SK-N-SH (cell line): ENCODE measurements around the gene RBM34. TPM values are rescaled to one million over a fixed set of nuclear protein-coding genes. Genes with fewer than 3 reads are reported as not detected.
"Not testable (repeated sequence)": the region's sequence is repeated elsewhere in the genome, so short reads cannot be mapped to it uniquely, and the experiment has no call there.

ENCODE experiments used
- CTCF ChIA-PET: fragments of 300-600, 350-600 bp; formaldehyde crosslinking; extraction: SDS; loops from one replicate; lab custom pipeline; 2021; lab: Yijun Ruan, JAX
- POLR2A ChIA-PET: fragments of 350-600 bp; sonication (Branson Sonifier 250); formaldehyde crosslinking; extraction: SDS; loops from one replicate; lab custom pipeline; 2020; ENCODE audit warnings: antibody characterized with exemption, inconsistent platforms; lab: Yijun Ruan, JAX
- DNase-seq: peaks from one replicate; pipeline ENCODE4 v3.0.0; 2012
- H2AFZ ChIP-seq: fragments of 200-600 bp; sonication (generic); 2 replicates; pipeline ENCODE4 v1.8.1; 2016; ENCODE audit warnings: antibody characterized with exemption, mild to moderate bottlenecking, low read depth
- H3F3A ChIP-seq: fragments of 200-600 bp; sonication (generic); replicated peaks from 2 replicates; pipeline ENCODE3; 2016; ENCODE audit warnings: antibody characterized with exemption, mild to moderate bottlenecking; ENCODE audit not compliant: insufficient read depth
- H3K27ac ChIP-seq, 2 experiments: fragments of 200-500 bp in 1 of 2; fragments of 200-600 bp in 1 of 2; sonication (Bioruptor generic) in 1 of 2; sonication (generic), shearing (Covaris generic) in 1 of 2; 2 replicates each; pipeline versions ENCODE4 v1.5.1 to v1.6.1; 2014 to 2016; ENCODE audit warnings: low read depth in 2 of 2, inconsistent platforms in 1 of 2, low read length in 1 of 2, mild to moderate bottlenecking in 1 of 2, mixed read lengths in 1 of 2
- H3K27me3 ChIP-seq: fragments of 200-600 bp; sonication (generic), shearing (Covaris generic); 2 replicates; pipeline ENCODE4 v1.6.1; 2016; ENCODE audit warnings: mixed run types; ENCODE audit not compliant: insufficient read depth
- H3K36me3 ChIP-seq, 2 experiments: fragments of 200-500 bp in 1 of 2; fragments of 200-600 bp in 1 of 2; sonication (Bioruptor generic) in 1 of 2; sonication (generic) in 1 of 2; replicated peaks in 1 of 2; 2 replicates each; pipeline versions ENCODE3 to v1.5.1; 2014 to 2016; ENCODE audit warnings: low read length in 1 of 2, mild to moderate bottlenecking in 1 of 2; ENCODE audit not compliant: insufficient read depth in 2 of 2, control insufficient read depth in 1 of 2
- H3K4me1 ChIP-seq, 2 experiments: fragments of 200-500 bp in 1 of 2; fragments of 200-600 bp in 1 of 2; sonication (Bioruptor generic) in 1 of 2; sonication (generic), shearing (Covaris generic) in 1 of 2; 2 replicates each; pipeline versions ENCODE4 v1.5.1 to v1.6.1; 2014 to 2016; ENCODE audit warnings: low read depth in 1 of 2, low read length in 1 of 2, mixed run types in 1 of 2; ENCODE audit not compliant: insufficient read depth in 2 of 2, control insufficient read depth in 1 of 2
- H3K4me2 ChIP-seq: fragments of 200-600 bp; sonication (generic), shearing (Covaris generic); 2 replicates; pipeline ENCODE4 v1.6.1; 2017; ENCODE audit warnings: mixed run types
- H3K4me3 ChIP-seq, 2 experiments: fragments of 200-500 bp in 1 of 2; fragments of 200-600 bp in 1 of 2; sonication (Bioruptor generic) in 1 of 2; sonication (generic), shearing (Covaris generic) in 1 of 2; 2 replicates each; pipeline versions ENCODE4 v1.5.1 to v1.8.1; 2014 to 2016; ENCODE audit warnings: low read depth in 2 of 2, inconsistent platforms in 1 of 2, low read length in 1 of 2, mild to moderate bottlenecking in 1 of 2, mixed read lengths in 1 of 2, moderate library complexity in 1 of 2
- H3K79me2 ChIP-seq: fragments of 200-600 bp; sonication (generic); 2 replicates; pipeline ENCODE4 v1.8.1; 2017; ENCODE audit warnings: mild to moderate bottlenecking; ENCODE audit not compliant: insufficient read depth
- H3K9ac ChIP-seq: fragments of 200-600 bp; sonication (generic); 2 replicates; pipeline ENCODE4 v1.6.1; 2017; ENCODE audit warnings: mixed run types
- H3K9me2 ChIP-seq: fragments of 200-600 bp; sonication (generic); 2 replicates; pipeline ENCODE4 v1.6.1; 2017; ENCODE audit warnings: mixed run types
- H3K9me3 ChIP-seq: fragments of 200-600 bp; sonication (generic); 2 replicates; pipeline ENCODE4 v1.6.1; 2017; ENCODE audit warnings: mixed run types, mild to moderate bottlenecking, moderate library complexity
- H4K20me1 ChIP-seq: fragments of 200-600 bp; sonication (generic); 2 replicates; pipeline ENCODE4 v1.6.1; 2017; ENCODE audit warnings: mild to moderate bottlenecking, mixed run types; ENCODE audit not compliant: insufficient read depth
- ELF1 ChIP-seq: IDR thresholded peaks from 2 replicates; pipeline ENCODE4 v1.4.0; 2012
- EP300 ChIP-seq, 2 experiments: IDR thresholded peaks; 2 replicates each; pipeline versions ENCODE4 v1.4.0 to v1.6.1; 2012; ENCODE audit warnings: borderline replicate concordance in 1 of 2, low read depth in 1 of 2, low read length in 1 of 2
- EZH2phosphoT487 ChIP-seq: fragments of 200-600 bp; sonication (generic); IDR thresholded peaks from 2 replicates; pipeline ENCODE4 v1.6.1; 2017; ENCODE audit warnings: low read depth, mixed run types, mild to moderate bottlenecking, antibody characterized with exemption, moderate library complexity, borderline replicate concordance
- FOSL2 ChIP-seq: IDR thresholded peaks from 2 replicates; pipeline ENCODE4 v1.4.0; 2012; ENCODE audit warnings: low read depth, mild to moderate bottlenecking, moderate library complexity, borderline replicate concordance
- FOXJ3 ChIP-seq: sonication (generic); formaldehyde crosslinking; IDR thresholded peaks from 2 replicates; pipeline ENCODE4 v1.5.1; 2020; ENCODE audit warnings: mild to moderate bottlenecking, missing genetic modification reagents
- GABPA ChIP-seq: IDR thresholded peaks from 2 replicates; pipeline ENCODE4 v1.4.0; 2012; ENCODE audit warnings: low read depth, mild to moderate bottlenecking
- GATA2 ChIP-seq: sonication (generic); formaldehyde crosslinking; IDR thresholded peaks from 2 replicates; pipeline ENCODE4 v1.5.0; 2020; ENCODE audit warnings: mild to moderate bottlenecking, missing genetic modification reagents
- MEF2A ChIP-seq: IDR thresholded peaks from 2 replicates; pipeline ENCODE4 v1.4.0; 2012; ENCODE audit warnings: low read depth, borderline replicate concordance
- MXI1 ChIP-seq: IDR thresholded peaks from 2 replicates; pipeline ENCODE4 v1.6.1; 2012; ENCODE audit warnings: mild to moderate bottlenecking, low read depth, low read length, improper control_type of control experiment
- POLR2AphosphoS5 ChIP-seq: IDR thresholded peaks from 2 replicates; pipeline ENCODE4 v1.6.1; 2012; ENCODE audit warnings: low read depth, low read length
- RAD21 ChIP-seq: IDR thresholded peaks from 2 replicates; pipeline ENCODE4 v1.6.1; 2012; ENCODE audit warnings: mild to moderate bottlenecking, low read length
- RCOR1 ChIP-seq: fragments of 150-350 bp; IDR thresholded peaks from 2 replicates; pipeline ENCODE4 v1.6.1; 2017; ENCODE audit warnings: antibody characterized with exemption, low read length
- SMC3 ChIP-seq: IDR thresholded peaks from 2 replicates; pipeline ENCODE4 v1.6.1; 2012; ENCODE audit warnings: low read depth, low read length, improper control_type of control experiment
- YY1 ChIP-seq: IDR thresholded peaks from 2 replicates; pipeline ENCODE4 v1.4.0; 2012; ENCODE audit warnings: low read depth, mild to moderate bottlenecking
- WGBS: methylation state at CpG from one replicate; pipeline ENCODE4 v1.1.6; 2017; ENCODE audit warnings: low lambda C conversion rate; 5-methylcytosine and 5-hydroxymethylcytosine counted together
- polyA plus RNA-seq, 3 experiments: library from polyadenylated mRNA; depleted of rRNA; stranded (reverse); fragments of >200 nt; gene quantifications; 2 replicates each; pipeline ENCODE4 v1.2.3, GENCODE V29; 2012
- TF ChIP-seq, protein P1 (sequence below): IDR thresholded peaks from 2 replicates; pipeline ENCODE4 v1.6.1; 2012; ENCODE audit warnings: mild to moderate bottlenecking, low read depth, low read length, moderate library complexity
- TF ChIP-seq, protein P2 (sequence below): IDR thresholded peaks from 2 replicates; pipeline ENCODE4 v1.4.0; 2012; ENCODE audit warnings: low read depth, borderline replicate concordance
- TF ChIP-seq, protein P3 (sequence below): fragments of 150-350 bp; IDR thresholded peaks from 2 replicates; pipeline ENCODE4 v1.6.1; 2017; ENCODE audit warnings: antibody characterized with exemption, low read length, low read depth, borderline replicate concordance

RBM34 gene
- polyA plus RNA-seq, 1 of the 3 experiments (the other 2 are of a cell fraction) = 39.9 TPM

DNA sequence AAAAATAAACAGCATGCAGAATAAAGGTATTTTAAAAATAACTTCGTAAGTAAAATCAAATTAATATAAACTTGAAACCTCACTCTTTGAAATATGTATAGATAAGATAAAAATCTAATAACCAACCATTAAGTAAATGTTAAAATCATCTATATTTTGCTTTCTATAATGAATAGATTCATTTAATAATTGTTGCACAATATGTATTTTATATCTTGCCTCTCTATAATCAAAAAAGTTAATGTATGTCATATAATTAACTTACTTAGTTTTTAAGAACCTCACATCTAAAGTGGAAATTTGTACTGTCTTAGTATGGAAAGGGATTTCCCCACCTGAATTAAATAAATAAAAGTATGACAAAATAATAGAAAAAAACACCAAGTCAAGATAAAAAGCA is 42.4 kb upstream of the RBM34 start:
- peaks cover 36 to 44% of the 10 kb centered on the region in 2 experiments for H3K36me3 ChIP-seq
- peaks cover 33% of the 10 kb centered on the region for H3F3A ChIP-seq
- no peaks in the 10 kb centered on the region; the same call in 1 of the 2 replicates for H3K9me2 ChIP-seq
- no peak overlapping the region for H3K27ac ChIP-seq
- no peak overlapping the region for H3K4me2 ChIP-seq
- TF ChIP-seq, protein P1, sequence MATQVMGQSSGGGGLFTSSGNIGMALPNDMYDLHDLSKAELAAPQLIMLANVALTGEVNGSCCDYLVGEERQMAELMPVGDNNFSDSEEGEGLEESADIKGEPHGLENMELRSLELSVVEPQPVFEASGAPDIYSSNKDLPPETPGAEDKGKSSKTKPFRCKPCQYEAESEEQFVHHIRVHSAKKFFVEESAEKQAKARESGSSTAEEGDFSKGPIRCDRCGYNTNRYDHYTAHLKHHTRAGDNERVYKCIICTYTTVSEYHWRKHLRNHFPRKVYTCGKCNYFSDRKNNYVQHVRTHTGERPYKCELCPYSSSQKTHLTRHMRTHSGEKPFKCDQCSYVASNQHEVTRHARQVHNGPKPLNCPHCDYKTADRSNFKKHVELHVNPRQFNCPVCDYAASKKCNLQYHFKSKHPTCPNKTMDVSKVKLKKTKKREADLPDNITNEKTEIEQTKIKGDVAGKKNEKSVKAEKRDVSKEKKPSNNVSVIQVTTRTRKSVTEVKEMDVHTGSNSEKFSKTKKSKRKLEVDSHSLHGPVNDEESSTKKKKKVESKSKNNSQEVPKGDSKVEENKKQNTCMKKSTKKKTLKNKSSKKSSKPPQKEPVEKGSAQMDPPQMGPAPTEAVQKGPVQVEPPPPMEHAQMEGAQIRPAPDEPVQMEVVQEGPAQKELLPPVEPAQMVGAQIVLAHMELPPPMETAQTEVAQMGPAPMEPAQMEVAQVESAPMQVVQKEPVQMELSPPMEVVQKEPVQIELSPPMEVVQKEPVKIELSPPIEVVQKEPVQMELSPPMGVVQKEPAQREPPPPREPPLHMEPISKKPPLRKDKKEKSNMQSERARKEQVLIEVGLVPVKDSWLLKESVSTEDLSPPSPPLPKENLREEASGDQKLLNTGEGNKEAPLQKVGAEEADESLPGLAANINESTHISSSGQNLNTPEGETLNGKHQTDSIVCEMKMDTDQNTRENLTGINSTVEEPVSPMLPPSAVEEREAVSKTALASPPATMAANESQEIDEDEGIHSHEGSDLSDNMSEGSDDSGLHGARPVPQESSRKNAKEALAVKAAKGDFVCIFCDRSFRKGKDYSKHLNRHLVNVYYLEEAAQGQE = no peak
- H4K20me1 ChIP-seq = no peaks in the 10 kb centered on the region
- ChIA-PET CTCF (no interaction called here), POLR2A (no interaction called here)
- WGBS = 98% methylated on average over 1 of the region's 1 CpG
- H3K9me3 ChIP-seq = no peaks in the 10 kb centered on the region
- no peaks in the 10 kb centered on the region for H3K27me3 ChIP-seq
- peaks cover 4% of the 10 kb centered on the region; the same call in 1 of the 2 replicates for H3K79me2 ChIP-seq
- no peaks in the 10 kb centered on the region for H3K4me1 ChIP-seq
- no peak overlapping the region for H2AFZ ChIP-seq
- no peak overlapping the region for H3K9ac ChIP-seq
- H3K4me3 ChIP-seq = no peak overlapping the region
- no peak for DNase-seq

DNA sequence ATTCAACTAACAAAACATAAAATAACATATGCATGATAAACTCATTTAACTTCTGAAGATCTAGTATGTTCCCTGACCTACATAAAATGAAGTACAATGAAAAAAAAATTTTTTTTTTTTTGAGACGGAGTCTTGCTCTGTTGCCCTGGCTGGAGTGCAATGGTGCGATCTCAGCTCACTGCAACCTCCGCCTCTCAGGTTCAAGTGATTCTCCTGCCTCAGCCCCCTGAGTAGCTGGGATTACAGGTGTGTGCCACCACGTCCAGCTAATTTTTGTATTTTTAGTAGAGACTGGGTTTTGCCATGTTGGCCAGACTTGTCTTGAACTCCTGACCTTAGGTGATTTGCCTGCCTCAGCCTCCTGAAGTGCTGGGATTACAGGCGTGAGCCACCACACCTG is 41.4 kb upstream of the RBM34 start:
- Histone ChIP-seq H3K36me3 (peaks cover 35 to 44% of the 10 kb centered on the region in 2 experiments), H3F3A (peaks cover 34% of the 10 kb centered on the region)
- H4K20me1 ChIP-seq, H3K9me3 ChIP-seq, H3K4me1 ChIP-seq, H3K4me2 ChIP-seq, H3K27me3 ChIP-seq, DNase-seq, H3K9ac ChIP-seq, H3K27ac ChIP-seq, POLR2A ChIA-PET, H3K9me2 ChIP-seq, CTCF ChIA-PET, H3K4me3 ChIP-seq, H3K79me2 ChIP-seq, H2AFZ ChIP-seq: not testable (repeated sequence)
- WGBS = 93% methylated on average over 5 of the region's 5 CpGs

DNA sequence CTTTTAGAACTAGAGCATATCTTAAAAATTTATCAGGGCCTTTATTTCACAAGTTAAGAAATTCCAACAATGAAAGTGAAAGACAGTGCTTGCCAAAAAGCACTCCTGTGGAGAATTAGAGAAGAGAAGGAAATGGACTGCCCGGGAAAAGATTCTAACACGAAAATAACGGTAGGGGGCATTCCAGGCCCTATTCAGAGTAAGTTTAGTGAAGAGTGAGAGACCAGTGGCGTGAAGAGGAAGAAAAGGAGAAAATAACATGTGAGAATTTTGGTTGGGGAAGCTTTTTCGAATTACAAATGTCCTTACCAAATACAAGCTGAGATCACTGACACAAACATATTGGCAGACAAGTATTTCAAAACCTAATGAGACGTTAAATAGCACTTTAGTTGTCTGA is 38.4 kb upstream of the RBM34 start:
- POLR2A ChIA-PET = no interaction called here
- TF ChIP-seq GATA2 (CRISPR knock-in tag) (no peak), SMC3 (0 out of 2 replicates have a peak, but pooled peaks have one; percentile 6), RAD21 (peak; percentile 32; the same call in 1 of the 2 replicates), FOXJ3 (no peak), GABPA (no peak), EZH2phosphoT487 (no peak), YY1 (no peak), MEF2A (no peak), POLR2AphosphoS5 (no peak), FOSL2 (no peak), EP300 (IDR thresholded peaks at IDR 0.05; ENCODE audit: borderline replicate concordance in 1 of 2, low read depth in 1 of 2, low read length in 1 of 2) (no peak), MXI1 (no peak), RCOR1 (no peak), ELF1 (no peak)
- TF ChIP-seq, protein P2, sequence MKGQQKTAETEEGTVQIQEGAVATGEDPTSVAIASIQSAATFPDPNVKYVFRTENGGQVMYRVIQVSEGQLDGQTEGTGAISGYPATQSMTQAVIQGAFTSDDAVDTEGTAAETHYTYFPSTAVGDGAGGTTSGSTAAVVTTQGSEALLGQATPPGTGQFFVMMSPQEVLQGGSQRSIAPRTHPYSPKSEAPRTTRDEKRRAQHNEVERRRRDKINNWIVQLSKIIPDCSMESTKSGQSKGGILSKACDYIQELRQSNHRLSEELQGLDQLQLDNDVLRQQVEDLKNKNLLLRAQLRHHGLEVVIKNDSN = no peak
- TF ChIP-seq, protein P3, sequence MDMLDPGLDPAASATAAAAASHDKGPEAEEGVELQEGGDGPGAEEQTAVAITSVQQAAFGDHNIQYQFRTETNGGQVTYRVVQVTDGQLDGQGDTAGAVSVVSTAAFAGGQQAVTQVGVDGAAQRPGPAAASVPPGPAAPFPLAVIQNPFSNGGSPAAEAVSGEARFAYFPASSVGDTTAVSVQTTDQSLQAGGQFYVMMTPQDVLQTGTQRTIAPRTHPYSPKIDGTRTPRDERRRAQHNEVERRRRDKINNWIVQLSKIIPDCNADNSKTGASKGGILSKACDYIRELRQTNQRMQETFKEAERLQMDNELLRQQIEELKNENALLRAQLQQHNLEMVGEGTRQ = no peak

More for the DNA sequence above, 38.4 kb upstream of the RBM34 start:
- Histone ChIP-seq H3F3A (peaks cover 24% of the 10 kb centered on the region), H3K27ac (no peak overlapping the region), H3K4me1 (no peaks in the 10 kb centered on the region), H4K20me1 (no peaks in the 10 kb centered on the region), H2AFZ (no peak overlapping the region), H3K9me3 (no peaks in the 10 kb centered on the region), H3K36me3 (peaks cover 21 to 57% of the 10 kb centered on the region in 2 experiments), H3K79me2 (no peaks in the 10 kb centered on the region), H3K4me3 (no peak overlapping the region), H3K27me3 (no peaks in the 10 kb centered on the region), H3K9me2 (no peaks in the 10 kb centered on the region; the same call in 1 of the 2 replicates), H3K9ac (no peak overlapping the region), H3K4me2 (no peak overlapping the region)
- 69% methylated on average over 6 of the region's 6 CpGs for WGBS
- DNase-seq = peak; percentile 23
- CTCF ChIA-PET = interaction anchor here (0.8 kb wide), 1 partner anchor 216 kb away, joined by 3 read pairs; no protein-coding TSS in a partner anchor
